Measurements from ENCODE around the gene WNT7A. TPM values are rescaled to one million over a fixed set of nuclear protein-coding genes. Genes with fewer than 3 reads are reported as not detected.

The WNT7A gene
- total RNA-seq, 1 donor from 2014 or later: not detected

DNA sequence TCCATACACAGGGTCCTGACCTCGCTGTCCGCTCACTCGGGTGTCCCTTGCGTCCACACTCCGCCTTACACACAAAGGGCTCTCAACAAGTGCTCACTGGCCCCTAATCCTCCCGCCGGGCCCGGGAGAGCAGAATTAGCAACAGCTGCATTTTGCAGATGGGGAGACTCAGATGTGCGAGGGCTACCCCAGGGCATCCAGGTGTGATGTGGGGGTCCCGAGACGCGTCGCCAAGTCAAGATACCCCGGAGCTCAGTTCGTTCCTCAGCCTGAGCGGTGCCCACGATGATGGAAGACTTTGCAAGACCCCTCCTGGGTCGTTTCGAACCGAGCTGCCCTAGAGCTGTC lies 14.9 kb upstream of the WNT7A start:
- Mint-ChIP-seq H3K27me3 (ENCODE audit: unreplicated experiment) (peaks cover under 1% of the 10 kb centered on the region), H3K9me3 (ENCODE audit: unreplicated experiment) (peaks cover 9% of the 10 kb centered on the region), H3K4me3 (ENCODE audit: unreplicated experiment) (peak overlapping the region; percentile 92), H3K4me1 (ENCODE audit: unreplicated experiment) (peaks cover 3% of the 10 kb centered on the region), H3K27ac (ENCODE audit: unreplicated experiment) (no peak overlapping the region), H3K36me3 (ENCODE audit: low read depth, unreplicated experiment) (no peaks in the 10 kb centered on the region)
- no peak for DNase-seq (ENCODE audit: low spot score)
- TF ChIP-seq, protein P1, sequence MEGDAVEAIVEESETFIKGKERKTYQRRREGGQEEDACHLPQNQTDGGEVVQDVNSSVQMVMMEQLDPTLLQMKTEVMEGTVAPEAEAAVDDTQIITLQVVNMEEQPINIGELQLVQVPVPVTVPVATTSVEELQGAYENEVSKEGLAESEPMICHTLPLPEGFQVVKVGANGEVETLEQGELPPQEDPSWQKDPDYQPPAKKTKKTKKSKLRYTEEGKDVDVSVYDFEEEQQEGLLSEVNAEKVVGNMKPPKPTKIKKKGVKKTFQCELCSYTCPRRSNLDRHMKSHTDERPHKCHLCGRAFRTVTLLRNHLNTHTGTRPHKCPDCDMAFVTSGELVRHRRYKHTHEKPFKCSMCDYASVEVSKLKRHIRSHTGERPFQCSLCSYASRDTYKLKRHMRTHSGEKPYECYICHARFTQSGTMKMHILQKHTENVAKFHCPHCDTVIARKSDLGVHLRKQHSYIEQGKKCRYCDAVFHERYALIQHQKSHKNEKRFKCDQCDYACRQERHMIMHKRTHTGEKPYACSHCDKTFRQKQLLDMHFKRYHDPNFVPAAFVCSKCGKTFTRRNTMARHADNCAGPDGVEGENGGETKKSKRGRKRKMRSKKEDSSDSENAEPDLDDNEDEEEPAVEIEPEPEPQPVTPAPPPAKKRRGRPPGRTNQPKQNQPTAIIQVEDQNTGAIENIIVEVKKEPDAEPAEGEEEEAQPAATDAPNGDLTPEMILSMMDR (IDR thresholded peaks at IDR 0.05; ENCODE audit: unreplicated experiment): no peak

DNA sequence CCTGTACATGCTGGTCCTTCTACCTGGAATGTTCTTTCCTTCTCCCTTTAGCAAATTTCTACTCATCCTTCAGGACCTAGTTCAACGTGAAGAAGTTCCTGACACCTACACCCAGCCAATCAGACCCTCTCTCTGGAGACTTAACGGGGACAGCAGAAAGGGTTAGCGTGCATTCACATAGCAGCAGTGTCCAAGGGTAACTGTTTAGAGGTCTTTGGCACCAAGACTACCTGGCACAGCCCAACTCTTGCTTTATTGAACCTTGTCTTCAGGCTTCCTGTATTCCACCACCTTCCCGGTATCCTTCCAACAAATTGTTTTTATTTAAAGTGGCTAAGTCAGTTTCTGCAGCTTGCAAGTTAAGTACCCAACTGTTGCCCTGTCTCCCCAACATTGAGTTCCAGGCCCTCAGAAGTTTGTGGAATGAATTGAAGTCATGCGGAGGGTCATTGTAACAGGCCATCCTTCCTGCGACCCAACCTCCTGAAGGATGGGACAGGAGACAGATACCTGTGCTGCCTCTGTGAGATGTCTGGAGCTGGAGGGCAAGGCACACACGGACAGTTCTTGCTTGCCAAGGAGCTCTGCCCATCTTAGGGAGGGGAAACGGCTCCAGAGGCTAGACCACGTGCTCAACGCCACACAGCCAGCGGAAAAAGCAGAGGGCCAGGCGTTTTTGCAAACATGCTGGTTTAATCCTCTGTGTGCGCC lies 14.4 kb upstream of the WNT7A start:
- Mint-ChIP-seq H3K4me1 (ENCODE audit: unreplicated experiment) (peaks cover 3% of the 10 kb centered on the region), H3K27ac (ENCODE audit: unreplicated experiment) (no peak overlapping the region), H3K27me3 (ENCODE audit: unreplicated experiment) (peaks cover 3% of the 10 kb centered on the region), H3K36me3 (ENCODE audit: low read depth, unreplicated experiment) (no peaks in the 10 kb centered on the region), H3K9me3 (ENCODE audit: unreplicated experiment) (peaks cover 6% of the 10 kb centered on the region), H3K4me3 (ENCODE audit: unreplicated experiment) (no peak overlapping the region)
- TF ChIP-seq, protein P1 (IDR thresholded peaks at IDR 0.05; ENCODE audit: unreplicated experiment): no peak
- DNase-seq (ENCODE audit: low spot score): no peak

DNA sequence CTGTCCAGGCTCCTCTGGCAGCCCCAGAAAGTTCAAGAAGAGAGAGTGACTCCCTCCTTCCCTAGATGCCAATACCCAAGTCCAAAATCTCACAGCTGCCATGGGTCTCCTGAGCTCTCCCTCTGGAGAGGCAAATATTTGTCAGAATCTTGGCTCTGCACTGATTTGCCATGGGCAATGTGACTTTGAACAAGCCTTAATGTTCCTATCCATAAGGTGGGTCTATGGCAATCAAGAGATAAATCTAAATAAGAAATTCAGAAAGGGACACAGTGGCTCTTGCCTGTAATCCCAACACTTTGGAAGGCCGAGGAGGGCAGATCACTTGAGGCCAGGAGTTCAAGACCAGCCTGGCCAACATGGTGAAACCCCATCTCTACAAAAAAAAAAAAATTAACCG lies 12.4 kb upstream of the WNT7A start:
- TF ChIP-seq, protein P1 (IDR thresholded peaks at IDR 0.05; ENCODE audit: unreplicated experiment): no peak
- H3K4me3 Mint-ChIP-seq (ENCODE audit: unreplicated experiment): no peak overlapping the region
- no peaks in the 10 kb centered on the region for H3K36me3 Mint-ChIP-seq (ENCODE audit: low read depth, unreplicated experiment)
- no peak for DNase-seq (ENCODE audit: low spot score)
- H3K9me3 Mint-ChIP-seq (ENCODE audit: unreplicated experiment): no peaks in the 10 kb centered on the region
- H3K27ac Mint-ChIP-seq (ENCODE audit: unreplicated experiment): no peak overlapping the region
- peaks cover 3% of the 10 kb centered on the region for H3K4me1 Mint-ChIP-seq (ENCODE audit: unreplicated experiment)
- peaks cover 3% of the 10 kb centered on the region for H3K27me3 Mint-ChIP-seq (ENCODE audit: unreplicated experiment)

DNA sequence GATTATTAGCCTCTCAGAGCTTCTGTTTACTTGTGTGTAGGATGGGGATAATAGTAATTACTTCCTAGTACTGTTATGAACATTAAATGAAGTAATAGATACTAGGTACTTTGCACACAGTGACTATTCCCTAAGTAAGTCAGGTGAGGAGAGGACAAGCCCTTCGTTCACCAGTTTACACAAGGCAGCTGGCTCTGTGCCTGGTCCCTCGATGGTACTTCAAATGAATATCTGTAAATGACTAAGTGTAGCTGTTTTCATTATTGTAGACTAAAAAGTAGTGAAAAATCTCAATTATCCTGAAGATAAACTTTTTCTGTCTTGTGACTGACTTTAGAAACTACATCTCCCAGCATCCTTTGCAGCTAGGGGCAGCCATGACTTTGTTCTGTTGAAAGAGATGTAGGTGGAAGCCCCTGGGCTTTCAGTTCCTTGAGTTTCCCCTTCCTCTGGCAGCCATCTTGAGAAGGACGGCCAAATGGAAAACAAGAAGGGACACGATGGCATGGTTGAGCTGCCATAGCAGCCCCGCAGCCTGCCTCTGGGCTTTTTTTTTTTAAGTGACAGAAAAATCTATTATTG lies 11.7 kb upstream of the WNT7A start:
- TF ChIP-seq, protein P1 (IDR thresholded peaks at IDR 0.05; ENCODE audit: unreplicated experiment): no peak
- Mint-ChIP-seq H3K4me3 (ENCODE audit: unreplicated experiment) (no peak overlapping the region), H3K9me3 (ENCODE audit: unreplicated experiment) (no peaks in the 10 kb centered on the region), H3K27me3 (ENCODE audit: unreplicated experiment) (peaks cover 3% of the 10 kb centered on the region), H3K4me1 (ENCODE audit: unreplicated experiment) (peaks cover 3% of the 10 kb centered on the region), H3K27ac (ENCODE audit: unreplicated experiment) (no peak overlapping the region), H3K36me3 (ENCODE audit: low read depth, unreplicated experiment) (no peaks in the 10 kb centered on the region)
- DNase-seq (ENCODE audit: low spot score): no peak

DNA sequence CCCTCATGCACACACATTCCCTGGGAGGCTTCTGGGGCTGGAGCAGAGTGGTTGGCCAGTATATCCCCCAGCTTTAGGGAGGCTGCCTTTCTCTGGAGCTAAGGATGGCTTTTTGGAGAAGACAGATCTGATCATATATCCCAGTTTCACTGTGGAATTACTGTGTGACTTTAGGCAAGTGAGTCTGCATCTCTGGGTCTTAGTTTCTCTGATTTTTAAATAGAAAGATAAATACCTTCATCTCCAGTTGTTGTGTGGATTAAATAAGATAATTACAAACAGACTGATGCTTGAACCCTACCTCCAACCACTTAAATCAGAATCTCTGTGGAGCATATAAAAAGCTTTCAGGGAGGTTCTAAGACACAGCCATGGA lies 11.1 kb upstream of the WNT7A start:
- Mint-ChIP-seq H3K4me3 (ENCODE audit: unreplicated experiment) (no peak overlapping the region), H3K27me3 (ENCODE audit: unreplicated experiment) (peaks cover 3% of the 10 kb centered on the region)

More for the DNA sequence above, 11.1 kb upstream of the WNT7A start:
- TF ChIP-seq, protein P1 (IDR thresholded peaks at IDR 0.05; ENCODE audit: unreplicated experiment): no peak
- Mint-ChIP-seq H3K36me3 (ENCODE audit: low read depth, unreplicated experiment) (no peaks in the 10 kb centered on the region), H3K27ac (ENCODE audit: unreplicated experiment) (no peak overlapping the region), H3K4me1 (ENCODE audit: unreplicated experiment) (no peaks in the 10 kb centered on the region), H3K9me3 (ENCODE audit: unreplicated experiment) (no peaks in the 10 kb centered on the region)
- no peak for DNase-seq (ENCODE audit: low spot score)

All from endothelial cell (in vitro differentiated cells).